Panc1 (cell line): ENCODE data around the gene ADAMTS16. TPM values are rescaled to one million over a fixed set of nuclear protein-coding genes. Genes with fewer than 3 reads are reported as not detected.

ENCODE experiments used
- ATAC-seq: fragments of 200-7000 bp; cut with Tn5 transposase; 2 replicates; pipeline ENCODE4 v1.9.1; 2020; ENCODE audit warnings: mild to moderate bottlenecking, moderate library complexity
- BruUV-seq: library from RNA; stranded (reverse); fragments of 400-500 nt; replicated peaks from 2 replicates; lab custom pipeline; 2021; lab: Mats Ljungman, UMichigan
- CTCF ChIA-PET: fragments of 300-600 bp; sonication (Branson Sonifier 250); formaldehyde crosslinking; loops from one replicate; lab custom pipeline; 2022; ENCODE audit warnings: antibody characterized with exemption; lab: Charles Lee
- POLR2A ChIA-PET: fragments of 300-600 bp; sonication (Branson Sonifier 250); formaldehyde crosslinking; loops from one replicate; lab custom pipeline; 2022; ENCODE audit warnings: antibody characterized with exemption; lab: Charles Lee
- DNase-seq: peaks from one replicate; pipeline ENCODE4 v3.0.0-alpha.2; 2010; ENCODE audit warnings: low read depth, low spot score
- H3K27ac ChIP-seq: 2 replicates; pipeline ENCODE4 v1.5.1; 2011; ENCODE audit warnings: mild to moderate bottlenecking, low read length, inconsistent platforms
- H3K27me3 ChIP-seq: fragments of 200-500 bp; sonication (Bioruptor generic); 2 replicates; pipeline ENCODE4 v1.6.0; 2014; ENCODE audit warnings: low read length, inconsistent platforms; ENCODE audit not compliant: control insufficient read depth, insufficient read depth
- H3K36me3 ChIP-seq: fragments of 200-500 bp; sonication (Bioruptor generic); 2 replicates; pipeline ENCODE4 v1.5.1; 2014; ENCODE audit warnings: inconsistent platforms, mild to moderate bottlenecking, low read length, moderate library complexity; ENCODE audit not compliant: control insufficient read depth, insufficient read depth
- H3K4me1 ChIP-seq: 2 replicates; pipeline ENCODE4 v1.5.1; 2011; ENCODE audit warnings: inconsistent platforms, mild to moderate bottlenecking, low read length, moderate library complexity; ENCODE audit not compliant: control insufficient read depth, insufficient read depth
- H3K4me3 ChIP-seq, 2 experiments: 2 replicates each; pipeline ENCODE4 v1.5.1; 2011 to 2012; ENCODE audit warnings: low read depth in 2 of 2, low read length in 2 of 2, mild to moderate bottlenecking in 2 of 2, inconsistent platforms in 1 of 2, moderate library complexity in 1 of 2
- H3K9me3 ChIP-seq: fragments of 200-500 bp; sonication (Bioruptor generic); 2 replicates; pipeline ENCODE4 v1.5.1; 2014; ENCODE audit warnings: low read depth, mild to moderate bottlenecking, inconsistent platforms, low read length, moderate library complexity; ENCODE audit not compliant: control insufficient read depth, insufficient read depth
- CTCF ChIP-seq: fragments of 450-650 bp; IDR thresholded peaks from 2 replicates; pipeline ENCODE4 v1.5.1; 2017; ENCODE audit warnings: mild to moderate bottlenecking
- POLR2AphosphoS5 ChIP-seq: IDR thresholded peaks from 2 replicates; pipeline ENCODE4 v1.6.1; 2012; ENCODE audit warnings: mild to moderate bottlenecking, low read depth, low read length, moderate library complexity
- REST ChIP-seq, 2 experiments: IDR thresholded peaks; 2 replicates each; pipeline ENCODE4 v1.6.1; 2011 to 2012; ENCODE audit warnings: low read depth in 2 of 2, control low read depth in 1 of 2, low read length in 1 of 2, mild to moderate bottlenecking in 1 of 2, moderate library complexity in 1 of 2; ENCODE audit not compliant: insufficient read depth in 1 of 2
- SIN3A ChIP-seq: IDR thresholded peaks from 2 replicates; pipeline ENCODE4 v1.6.1; 2012; ENCODE audit warnings: low read depth, mild to moderate bottlenecking, low read length, moderate library complexity, borderline replicate concordance; ENCODE audit not compliant: insufficient read depth
- TCF7L2 ChIP-seq: IDR thresholded peaks from 2 replicates; pipeline ENCODE4 v1.6.1; 2011; ENCODE audit warnings: mild to moderate bottlenecking, low read depth, low read length, inconsistent platforms
- in situ Hi-C: cut with HindIII; loops from 2 replicates; pipeline ENCODE4 v1.10.0; 2016; ENCODE audit warnings: low sequenced_read_pairs, low pct_unique_long_range_greater_than_20kb
- intact Hi-C: fragments of 100-400 bp; cut with micrococcal nuclease; formaldehyde crosslinking; loops from one replicate; pipeline ENCODE4 v1.10.0; 2022; ENCODE audit not compliant: unreplicated experiment
- total RNA-seq: library from RNA; stranded (reverse); gene quantifications from one replicate; pipeline ENCODE4 v1.2.1, GENCODE V29; 2021; ENCODE audit not compliant: unreplicated experiment

The ADAMTS16 gene
- total RNA-seq, 1 experiment from 2014 or later, result 0.54 TPM

- in situ Hi-C loops, result no loop called here
- H3K9me3 ChIP-seq, result no peaks in the 10 kb centered on the region
- intact Hi-C loops, result no loop called here
- ATAC-seq, result no peak
- H3K4me1 ChIP-seq, result no peaks in the 10 kb centered on the region
- no peak overlapping the region for H3K4me3 ChIP-seq
- TF ChIP-seq CTCF, result no peak
- TF ChIP-seq SIN3A, result no peak
- TF ChIP-seq POLR2AphosphoS5, result no peak
- no peak for TF ChIP-seq TCF7L2
- TF ChIP-seq REST (IDR thresholded peaks at IDR 0.05; ENCODE audit: insufficient read depth in 1 of 2, low read depth in 2 of 2, low read length in 1 of 2), result no peak
- POLR2A ChIA-PET, result no interaction called here
- BruUV-seq, result no TSS peak
- no peaks in the 10 kb centered on the region for H3K36me3 ChIP-seq
- H3K27me3 ChIP-seq, result no peaks in the 10 kb centered on the region
- no peak overlapping the region for H3K27ac ChIP-seq
- CTCF ChIA-PET, result no interaction called here
- no peak for DNase-seq
These were observed 138.8 kb downstream of the ADAMTS16 start for GRCh38 chr5:5278815-5279381.

- Histone ChIP-seq H3K4me3 (no peak overlapping the region), H3K9me3 (no peaks in the 10 kb centered on the region), H3K36me3 (no peaks in the 10 kb centered on the region), H3K4me1 (no peaks in the 10 kb centered on the region), H3K27me3 (peaks cover 2% of the 10 kb centered on the region; the same call in 1 of the 2 replicates), H3K27ac (no peak overlapping the region)
- DNase-seq (no peak), ATAC-seq (no peak)
- no TSS peak for BruUV-seq
- POLR2A ChIA-PET, result no interaction called here
- CTCF ChIA-PET, result no interaction called here
- TF ChIP-seq TCF7L2 (no peak), CTCF (no peak), SIN3A (no peak), POLR2AphosphoS5 (no peak), REST (IDR thresholded peaks at IDR 0.05; ENCODE audit: insufficient read depth in 1 of 2, low read depth in 2 of 2, low read length in 1 of 2) (no peak)
- intact Hi-C loops, result no loop called here
- in situ Hi-C loops, result no loop called here
These were observed 145.8 kb downstream of the ADAMTS16 start for GRCh38 chr5:5285906-5286305.
